AG10803 (cell line): ENCODE results near the gene SDF2L1.
"Not testable (repeated sequence)": the region's sequence is repeated elsewhere in the genome, so short reads cannot be mapped to it uniquely, and the experiment has no call there.

Experiments used
- DNase-seq: peaks from one replicate; pipeline ENCODE4 v3.0.0; 2010; ENCODE audit warnings: low read depth
- H3K4me3 ChIP-seq: 2 replicates; pipeline ENCODE4 v1.5.1; 2011; ENCODE audit warnings: mild to moderate bottlenecking, low read length, control low read depth
- CTCF ChIP-seq: conservative IDR thresholded peaks from 2 replicates; pipeline ENCODE4 v1.5.1; 2011; ENCODE audit warnings: mild to moderate bottlenecking, low read length, control low read depth, inconsistent platforms

Gene SDF2L1

GRCh38 chr22:21641789-21642583, at the start of gene SDF2L1:
Gene SDF2L1 (plus strand): TSS chr22:21642302. CDS start chr22:21642337, 35 bp downstream.
- peak within 1 kb of the TSS; percentile 80 for H3K4me3 ChIP-seq
- peak; percentile 98 for DNase-seq
- TF ChIP-seq CTCF: no peak

- no peak overlapping the region for H3K4me3 ChIP-seq
- no peak for DNase-seq
- TF ChIP-seq CTCF: no peak
These were observed 49.7 kb upstream of the SDF2L1 start for GRCh38 chr22:21592422-21592821.

- 0 out of 2 replicates have a peak, but pooled peaks have one; percentile 6 for TF ChIP-seq CTCF
- no peak overlapping the region for H3K4me3 ChIP-seq
- no peak for DNase-seq
These were observed 48.5 kb upstream of the SDF2L1 start for GRCh38 chr22:21593406-21594232.

- DNase-seq: no peak
- TF ChIP-seq CTCF: no peak
- no peak overlapping the region for H3K4me3 ChIP-seq
These were observed 47.1 kb upstream of the SDF2L1 start for GRCh38 chr22:21594865-21595452.

- H3K4me3 ChIP-seq, DNase-seq: not testable (repeated sequence)
These were observed 45.6 kb upstream of the SDF2L1 start for GRCh38 chr22:21596356-21597135.

GRCh38 chr22:21598302-21598701, 43.8 kb upstream of the SDF2L1 start:
- H3K4me3 ChIP-seq: no peak overlapping the region
- no peak for DNase-seq
- no peak for TF ChIP-seq CTCF
